ENCODE data around the gene TPCN1.

DNA sequence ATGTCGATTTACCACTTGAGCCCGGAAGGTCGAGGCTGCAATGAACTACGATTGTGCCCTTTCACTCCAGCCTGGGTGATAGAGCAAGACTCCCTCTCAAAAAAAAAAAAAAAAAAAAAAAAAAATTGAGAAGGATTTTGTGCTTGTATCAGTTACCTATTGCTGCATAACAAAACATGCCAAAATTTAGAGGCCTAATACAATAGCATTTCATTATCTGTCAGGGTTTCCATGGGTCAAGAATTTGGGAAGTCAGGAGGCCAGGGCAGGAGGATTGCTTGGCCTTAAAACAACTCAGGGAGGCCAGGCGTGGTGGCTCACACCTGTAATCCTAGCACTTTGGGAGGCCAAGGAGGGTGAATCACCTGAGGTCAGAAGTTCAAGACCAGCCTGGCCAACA, 118.3 kb downstream of the TPCN1 start:
- TF ChIP-seq, protein P1, sequence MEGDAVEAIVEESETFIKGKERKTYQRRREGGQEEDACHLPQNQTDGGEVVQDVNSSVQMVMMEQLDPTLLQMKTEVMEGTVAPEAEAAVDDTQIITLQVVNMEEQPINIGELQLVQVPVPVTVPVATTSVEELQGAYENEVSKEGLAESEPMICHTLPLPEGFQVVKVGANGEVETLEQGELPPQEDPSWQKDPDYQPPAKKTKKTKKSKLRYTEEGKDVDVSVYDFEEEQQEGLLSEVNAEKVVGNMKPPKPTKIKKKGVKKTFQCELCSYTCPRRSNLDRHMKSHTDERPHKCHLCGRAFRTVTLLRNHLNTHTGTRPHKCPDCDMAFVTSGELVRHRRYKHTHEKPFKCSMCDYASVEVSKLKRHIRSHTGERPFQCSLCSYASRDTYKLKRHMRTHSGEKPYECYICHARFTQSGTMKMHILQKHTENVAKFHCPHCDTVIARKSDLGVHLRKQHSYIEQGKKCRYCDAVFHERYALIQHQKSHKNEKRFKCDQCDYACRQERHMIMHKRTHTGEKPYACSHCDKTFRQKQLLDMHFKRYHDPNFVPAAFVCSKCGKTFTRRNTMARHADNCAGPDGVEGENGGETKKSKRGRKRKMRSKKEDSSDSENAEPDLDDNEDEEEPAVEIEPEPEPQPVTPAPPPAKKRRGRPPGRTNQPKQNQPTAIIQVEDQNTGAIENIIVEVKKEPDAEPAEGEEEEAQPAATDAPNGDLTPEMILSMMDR (IDR thresholded peaks at IDR 0.05) = no peak
- TF ChIP-seq, protein P2, sequence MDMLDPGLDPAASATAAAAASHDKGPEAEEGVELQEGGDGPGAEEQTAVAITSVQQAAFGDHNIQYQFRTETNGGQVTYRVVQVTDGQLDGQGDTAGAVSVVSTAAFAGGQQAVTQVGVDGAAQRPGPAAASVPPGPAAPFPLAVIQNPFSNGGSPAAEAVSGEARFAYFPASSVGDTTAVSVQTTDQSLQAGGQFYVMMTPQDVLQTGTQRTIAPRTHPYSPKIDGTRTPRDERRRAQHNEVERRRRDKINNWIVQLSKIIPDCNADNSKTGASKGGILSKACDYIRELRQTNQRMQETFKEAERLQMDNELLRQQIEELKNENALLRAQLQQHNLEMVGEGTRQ (CRISPR knock-in tag; IDR thresholded peaks at IDR 0.05) = no peak
- no peak for TF ChIP-seq NFE2L1 (CRISPR knock-in tag; IDR thresholded peaks at IDR 0.05)
- TF ChIP-seq, protein P3, sequence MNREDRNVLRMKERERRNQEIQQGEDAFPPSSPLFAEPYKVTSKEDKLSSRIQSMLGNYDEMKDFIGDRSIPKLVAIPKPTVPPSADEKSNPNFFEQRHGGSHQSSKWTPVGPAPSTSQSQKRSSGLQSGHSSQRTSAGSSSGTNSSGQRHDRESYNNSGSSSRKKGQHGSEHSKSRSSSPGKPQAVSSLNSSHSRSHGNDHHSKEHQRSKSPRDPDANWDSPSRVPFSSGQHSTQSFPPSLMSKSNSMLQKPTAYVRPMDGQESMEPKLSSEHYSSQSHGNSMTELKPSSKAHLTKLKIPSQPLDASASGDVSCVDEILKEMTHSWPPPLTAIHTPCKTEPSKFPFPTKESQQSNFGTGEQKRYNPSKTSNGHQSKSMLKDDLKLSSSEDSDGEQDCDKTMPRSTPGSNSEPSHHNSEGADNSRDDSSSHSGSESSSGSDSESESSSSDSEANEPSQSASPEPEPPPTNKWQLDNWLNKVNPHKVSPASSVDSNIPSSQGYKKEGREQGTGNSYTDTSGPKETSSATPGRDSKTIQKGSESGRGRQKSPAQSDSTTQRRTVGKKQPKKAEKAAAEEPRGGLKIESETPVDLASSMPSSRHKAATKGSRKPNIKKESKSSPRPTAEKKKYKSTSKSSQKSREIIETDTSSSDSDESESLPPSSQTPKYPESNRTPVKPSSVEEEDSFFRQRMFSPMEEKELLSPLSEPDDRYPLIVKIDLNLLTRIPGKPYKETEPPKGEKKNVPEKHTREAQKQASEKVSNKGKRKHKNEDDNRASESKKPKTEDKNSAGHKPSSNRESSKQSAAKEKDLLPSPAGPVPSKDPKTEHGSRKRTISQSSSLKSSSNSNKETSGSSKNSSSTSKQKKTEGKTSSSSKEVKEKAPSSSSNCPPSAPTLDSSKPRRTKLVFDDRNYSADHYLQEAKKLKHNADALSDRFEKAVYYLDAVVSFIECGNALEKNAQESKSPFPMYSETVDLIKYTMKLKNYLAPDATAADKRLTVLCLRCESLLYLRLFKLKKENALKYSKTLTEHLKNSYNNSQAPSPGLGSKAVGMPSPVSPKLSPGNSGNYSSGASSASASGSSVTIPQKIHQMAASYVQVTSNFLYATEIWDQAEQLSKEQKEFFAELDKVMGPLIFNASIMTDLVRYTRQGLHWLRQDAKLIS (CRISPR knock-in tag; IDR thresholded peaks at IDR 0.05; ENCODE audit: borderline replicate concordance) = no peak
- no peak for TF ChIP-seq ZNF121 (CRISPR knock-in tag; IDR thresholded peaks at IDR 0.05)
- TF ChIP-seq, protein P4, sequence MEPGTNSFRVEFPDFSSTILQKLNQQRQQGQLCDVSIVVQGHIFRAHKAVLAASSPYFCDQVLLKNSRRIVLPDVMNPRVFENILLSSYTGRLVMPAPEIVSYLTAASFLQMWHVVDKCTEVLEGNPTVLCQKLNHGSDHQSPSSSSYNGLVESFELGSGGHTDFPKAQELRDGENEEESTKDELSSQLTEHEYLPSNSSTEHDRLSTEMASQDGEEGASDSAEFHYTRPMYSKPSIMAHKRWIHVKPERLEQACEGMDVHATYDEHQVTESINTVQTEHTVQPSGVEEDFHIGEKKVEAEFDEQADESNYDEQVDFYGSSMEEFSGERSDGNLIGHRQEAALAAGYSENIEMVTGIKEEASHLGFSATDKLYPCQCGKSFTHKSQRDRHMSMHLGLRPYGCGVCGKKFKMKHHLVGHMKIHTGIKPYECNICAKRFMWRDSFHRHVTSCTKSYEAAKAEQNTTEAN (CRISPR knock-in tag; IDR thresholded peaks at IDR 0.05) = no peak
- TF ChIP-seq EMX1 (CRISPR knock-in tag; IDR thresholded peaks at IDR 0.05) = no peak
